ENCODE measurements around the gene OCIAD2.

Gene OCIAD2

GRCh38 chr4:48944756-48945241 lies 38.2 kb upstream of the OCIAD2 start:
- H3K4me3 ChIP-seq (ENCODE audit: low read depth, low read length), result no peak overlapping the region
- TF ChIP-seq, protein P1, sequence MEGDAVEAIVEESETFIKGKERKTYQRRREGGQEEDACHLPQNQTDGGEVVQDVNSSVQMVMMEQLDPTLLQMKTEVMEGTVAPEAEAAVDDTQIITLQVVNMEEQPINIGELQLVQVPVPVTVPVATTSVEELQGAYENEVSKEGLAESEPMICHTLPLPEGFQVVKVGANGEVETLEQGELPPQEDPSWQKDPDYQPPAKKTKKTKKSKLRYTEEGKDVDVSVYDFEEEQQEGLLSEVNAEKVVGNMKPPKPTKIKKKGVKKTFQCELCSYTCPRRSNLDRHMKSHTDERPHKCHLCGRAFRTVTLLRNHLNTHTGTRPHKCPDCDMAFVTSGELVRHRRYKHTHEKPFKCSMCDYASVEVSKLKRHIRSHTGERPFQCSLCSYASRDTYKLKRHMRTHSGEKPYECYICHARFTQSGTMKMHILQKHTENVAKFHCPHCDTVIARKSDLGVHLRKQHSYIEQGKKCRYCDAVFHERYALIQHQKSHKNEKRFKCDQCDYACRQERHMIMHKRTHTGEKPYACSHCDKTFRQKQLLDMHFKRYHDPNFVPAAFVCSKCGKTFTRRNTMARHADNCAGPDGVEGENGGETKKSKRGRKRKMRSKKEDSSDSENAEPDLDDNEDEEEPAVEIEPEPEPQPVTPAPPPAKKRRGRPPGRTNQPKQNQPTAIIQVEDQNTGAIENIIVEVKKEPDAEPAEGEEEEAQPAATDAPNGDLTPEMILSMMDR (IDR thresholded peaks at IDR 0.05; ENCODE audit: low read depth, low read length), result peak; percentile 37
- in situ Hi-C loops (cut with HindIII; ENCODE audit: low sequenced_read_pairs), result no loop called here
- DNase-seq (ENCODE audit: low read depth, low spot score), result no peak

DNA sequence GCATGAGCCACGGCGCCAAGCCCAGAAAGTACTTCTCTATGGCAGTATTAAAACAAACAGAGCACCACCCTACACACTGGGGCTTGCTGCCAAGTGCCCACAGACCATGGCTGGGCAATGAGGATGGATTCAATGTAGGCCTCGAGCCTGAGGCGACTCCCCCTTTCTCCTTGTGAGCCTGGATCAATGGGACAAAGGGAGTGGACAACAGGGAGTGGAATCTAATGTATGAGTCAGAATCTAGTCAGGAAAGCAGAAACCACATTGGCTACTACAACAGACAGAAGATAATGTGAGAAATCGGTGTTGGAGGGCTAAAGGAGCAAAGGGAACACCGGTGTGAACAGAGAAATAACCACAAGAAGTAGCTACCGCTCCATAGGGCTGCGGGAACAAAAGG lies 37.7 kb upstream of the OCIAD2 start:
- TF ChIP-seq, protein P1 (IDR thresholded peaks at IDR 0.05; ENCODE audit: low read depth, low read length), result no peak
- in situ Hi-C loops (cut with HindIII; ENCODE audit: low sequenced_read_pairs), result no loop called here
- no peak overlapping the region for H3K4me3 ChIP-seq (ENCODE audit: low read depth, low read length)
- peak; percentile 59 for DNase-seq (ENCODE audit: low read depth, low spot score)

DNA sequence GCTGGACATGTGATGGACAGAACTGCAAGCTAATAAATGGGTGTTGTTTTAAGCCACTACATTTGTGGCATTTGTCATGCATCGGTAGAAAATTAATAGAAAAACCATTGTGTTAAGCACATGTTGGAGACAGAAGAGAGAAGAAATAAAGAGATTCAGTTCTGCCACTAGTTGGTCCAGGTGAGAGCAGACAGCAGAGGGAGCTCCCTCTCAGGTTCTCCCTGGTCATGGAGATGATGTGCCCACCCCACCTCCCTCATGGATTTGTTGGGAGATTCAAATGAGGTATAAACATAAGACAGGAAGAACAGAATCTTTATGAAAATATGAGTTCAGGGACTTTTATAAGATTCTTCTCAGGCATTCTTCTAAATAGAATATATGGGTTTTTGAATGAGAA lies 36.8 kb upstream of the OCIAD2 start:
- DNase-seq (ENCODE audit: low read depth, low spot score), result no peak
- in situ Hi-C loops (cut with HindIII; ENCODE audit: low sequenced_read_pairs), result no loop called here

DNA sequence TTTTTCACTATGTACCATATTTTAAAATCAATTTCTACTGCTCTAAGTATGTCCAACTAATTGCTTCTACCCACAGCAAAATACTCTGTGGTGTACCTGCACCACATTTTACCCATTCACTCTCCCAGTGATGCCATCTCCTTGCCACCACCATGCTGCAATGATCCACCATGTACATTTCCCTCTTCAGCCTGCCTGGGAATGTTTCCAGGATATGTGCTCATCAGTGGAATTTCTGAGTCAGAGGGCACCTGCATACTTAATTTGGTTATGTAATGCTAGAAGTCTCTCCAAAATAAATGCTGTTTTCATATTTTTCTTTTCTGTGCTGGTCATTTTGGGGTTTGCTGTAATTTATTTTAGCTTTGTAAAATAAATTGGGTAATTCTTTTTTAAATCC lies 33.2 kb upstream of the OCIAD2 start:
- TF ChIP-seq, protein P1 (IDR thresholded peaks at IDR 0.05; ENCODE audit: low read depth, low read length), result no peak
- in situ Hi-C loops (cut with HindIII; ENCODE audit: low sequenced_read_pairs), result no loop called here
- DNase-seq (ENCODE audit: low read depth, low spot score), result peak; percentile 94
- no peak overlapping the region for H3K4me3 ChIP-seq (ENCODE audit: low read depth, low read length)

More for the DNA sequence above, 36.8 kb upstream of the OCIAD2 start:
- TF ChIP-seq, protein P1 (IDR thresholded peaks at IDR 0.05; ENCODE audit: low read depth, low read length), result peak; percentile 30
- no peak overlapping the region for H3K4me3 ChIP-seq (ENCODE audit: low read depth, low read length)

GRCh38 chr4:48938831-48939230 lies 32.3 kb upstream of the OCIAD2 start:
- H3K4me3 ChIP-seq (ENCODE audit: low read depth, low read length), result no peak overlapping the region
- no peak for DNase-seq (ENCODE audit: low read depth, low spot score)
- in situ Hi-C loops (cut with HindIII; ENCODE audit: low sequenced_read_pairs), result no loop called here
- TF ChIP-seq, protein P1 (IDR thresholded peaks at IDR 0.05; ENCODE audit: low read depth, low read length), result no peak

GRCh38 chr4:48937033-48937432 lies 30.5 kb upstream of the OCIAD2 start:
- no peak overlapping the region for H3K4me3 ChIP-seq (ENCODE audit: low read depth, low read length)
- in situ Hi-C loops (cut with HindIII; ENCODE audit: low sequenced_read_pairs), result no loop called here
- TF ChIP-seq, protein P1 (IDR thresholded peaks at IDR 0.05; ENCODE audit: low read depth, low read length), result no peak
- DNase-seq (ENCODE audit: low read depth, low spot score), result no peak

- no peak overlapping the region for H3K4me3 ChIP-seq (ENCODE audit: low read depth, low read length)
- no peak for DNase-seq (ENCODE audit: low read depth, low spot score)
- TF ChIP-seq, protein P1 (IDR thresholded peaks at IDR 0.05; ENCODE audit: low read depth, low read length), result peak; percentile 4
- in situ Hi-C loops (cut with HindIII; ENCODE audit: low sequenced_read_pairs), result no loop called here
Measured at GRCh38 chr4:48931459-48931858, 24.9 kb upstream of the OCIAD2 start.

All from astrocyte of the spinal cord (primary cell).